MM.1S (cell line): ENCODE measurements around the gene KRTAP19-8.

Experiments
- EZH2 ChIP-seq: fragments of 300-600 bp; sonication (generic); optimal IDR thresholded peaks from 2 replicates; pipeline ENCODE3; 2017; ENCODE audit warnings: low read depth, mild to moderate bottlenecking, antibody characterized with exemption, low read length, mixed read lengths
- EZH2phosphoT487 ChIP-seq: fragments of 300-600 bp; sonication (generic); IDR thresholded peaks from 2 replicates; pipeline ENCODE4 v1.6.1; 2018; ENCODE audit warnings: antibody characterized with exemption, low read length
- TF ChIP-seq, protein P1 (sequence below): fragments of 300-600 bp; sonication (generic); IDR thresholded peaks from 2 replicates; pipeline ENCODE4 v1.5.1; 2016; ENCODE audit warnings: antibody characterized with exemption, low read length, mixed read lengths

DNA sequence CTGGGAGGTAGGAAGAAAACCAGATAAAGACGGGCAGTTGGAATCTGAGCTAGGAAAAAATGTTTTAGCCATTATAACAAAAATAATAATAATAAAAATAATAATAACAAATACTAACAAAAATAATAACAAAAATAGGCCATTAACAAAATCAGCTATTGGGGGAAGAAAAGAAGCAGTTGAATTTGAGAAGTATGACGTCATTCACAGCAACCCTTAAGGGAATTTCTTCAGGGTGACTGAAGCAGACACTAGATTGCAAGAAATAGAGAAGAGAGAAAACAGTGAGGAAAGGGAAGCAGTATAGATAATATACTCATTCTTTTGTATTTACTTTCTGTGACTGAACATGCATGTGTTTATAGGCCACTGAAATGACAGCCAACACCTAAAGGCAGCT is 20.0 kb downstream of the KRTAP19-8 start:
- TF ChIP-seq, protein P1, sequence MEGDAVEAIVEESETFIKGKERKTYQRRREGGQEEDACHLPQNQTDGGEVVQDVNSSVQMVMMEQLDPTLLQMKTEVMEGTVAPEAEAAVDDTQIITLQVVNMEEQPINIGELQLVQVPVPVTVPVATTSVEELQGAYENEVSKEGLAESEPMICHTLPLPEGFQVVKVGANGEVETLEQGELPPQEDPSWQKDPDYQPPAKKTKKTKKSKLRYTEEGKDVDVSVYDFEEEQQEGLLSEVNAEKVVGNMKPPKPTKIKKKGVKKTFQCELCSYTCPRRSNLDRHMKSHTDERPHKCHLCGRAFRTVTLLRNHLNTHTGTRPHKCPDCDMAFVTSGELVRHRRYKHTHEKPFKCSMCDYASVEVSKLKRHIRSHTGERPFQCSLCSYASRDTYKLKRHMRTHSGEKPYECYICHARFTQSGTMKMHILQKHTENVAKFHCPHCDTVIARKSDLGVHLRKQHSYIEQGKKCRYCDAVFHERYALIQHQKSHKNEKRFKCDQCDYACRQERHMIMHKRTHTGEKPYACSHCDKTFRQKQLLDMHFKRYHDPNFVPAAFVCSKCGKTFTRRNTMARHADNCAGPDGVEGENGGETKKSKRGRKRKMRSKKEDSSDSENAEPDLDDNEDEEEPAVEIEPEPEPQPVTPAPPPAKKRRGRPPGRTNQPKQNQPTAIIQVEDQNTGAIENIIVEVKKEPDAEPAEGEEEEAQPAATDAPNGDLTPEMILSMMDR, result no peak
- TF ChIP-seq EZH2phosphoT487 (no peak), EZH2 (no peak)
